SK-N-SH treated with all-trans-retinoic acid at 6 μM for 48 hours (cell line): ENCODE data around the gene C3orf22.
"Not testable (repeated sequence)": the region's sequence is repeated elsewhere in the genome, so short reads cannot be mapped to it uniquely, and the experiment has no call there.

Experiments used
- ATAC-seq: fragments of 200-7000 bp; cut with Tn5 transposase; 3 replicates; pipeline ENCODE4 v1.9.1; 2020; ENCODE audit warnings: mild to moderate bottlenecking, moderate library complexity
- BACH2 ChIP-seq: fragments of 250-450 bp; sonication (Bioruptor Pico); IDR thresholded peaks from 2 replicates; pipeline ENCODE4 v1.9.0; 2021; ENCODE audit warnings: mild to moderate bottlenecking, borderline replicate concordance
- CREB5 ChIP-seq: fragments of 250-450 bp; sonication (Bioruptor Pico); IDR thresholded peaks from 2 replicates; pipeline ENCODE4 v1.5.1; 2020; ENCODE audit warnings: low read depth, mild to moderate bottlenecking, moderate library complexity
- CSDC2 ChIP-seq: fragments of 250-450 bp; sonication (Bioruptor Pico); IDR thresholded peaks from 2 replicates; pipeline ENCODE4 v1.5.0; 2020; ENCODE audit warnings: mild to moderate bottlenecking, moderate library complexity
- ESRRG ChIP-seq: fragments of 250-450 bp; sonication (Bioruptor Pico); IDR thresholded peaks from 2 replicates; pipeline ENCODE4 v1.6.1; 2021; ENCODE audit warnings: mild to moderate bottlenecking
- GLIS3 ChIP-seq: fragments of 250-450 bp; sonication (Bioruptor Pico); IDR thresholded peaks from 2 replicates; pipeline ENCODE4 v1.5.0; 2020; ENCODE audit warnings: mild to moderate bottlenecking, moderate library complexity
- ISL1 ChIP-seq: fragments of 250-450 bp; sonication (Bioruptor Pico); IDR thresholded peaks from 2 replicates; pipeline ENCODE4 v2.1.2; 2022; ENCODE audit warnings: mild to moderate bottlenecking, moderate library complexity
- OSR1 ChIP-seq: fragments of 250-450 bp; sonication (Bioruptor Pico); IDR thresholded peaks from 2 replicates; pipeline ENCODE4 v1.8.0; 2022; ENCODE audit warnings: moderate library complexity, mild to moderate bottlenecking, inconsistent platforms
- PATZ1 ChIP-seq: fragments of 250-450 bp; sonication (Bioruptor Pico); IDR thresholded peaks from 2 replicates; pipeline ENCODE4 v1.8.0; 2020; ENCODE audit warnings: mild to moderate bottlenecking, moderate library complexity, borderline replicate concordance
- PPARA ChIP-seq: fragments of 250-450 bp; sonication (Bioruptor Pico); IDR thresholded peaks from 2 replicates; pipeline ENCODE4 v1.5.0; 2020; ENCODE audit warnings: mild to moderate bottlenecking, borderline replicate concordance
- RARB ChIP-seq: fragments of 250-450 bp; sonication (Bioruptor Pico); IDR thresholded peaks from 2 replicates; pipeline ENCODE4 v1.8.0; 2021; ENCODE audit warnings: mild to moderate bottlenecking, moderate library complexity
- SNAI2 ChIP-seq: fragments of 250-450 bp; sonication (Bioruptor Pico); IDR thresholded peaks from 2 replicates; pipeline ENCODE4 v1.5.0; 2020; ENCODE audit warnings: mild to moderate bottlenecking, moderate library complexity
- TCF4 ChIP-seq: fragments of 250-450 bp; sonication (Bioruptor Pico); IDR thresholded peaks from 2 replicates; pipeline ENCODE4 v1.8.0; 2021; ENCODE audit warnings: mild to moderate bottlenecking, moderate library complexity, borderline replicate concordance
- TOX ChIP-seq: fragments of 250-450 bp; sonication (Bioruptor Pico); IDR thresholded peaks from 2 replicates; pipeline ENCODE4 v1.8.0; 2021; ENCODE audit warnings: mild to moderate bottlenecking, moderate library complexity, borderline replicate concordance
- TSHZ2 ChIP-seq: fragments of 250-450 bp; sonication (Bioruptor Pico); IDR thresholded peaks from 2 replicates; pipeline ENCODE4 v1.5.0; 2020; ENCODE audit warnings: mild to moderate bottlenecking, moderate library complexity
- ZC3H10 ChIP-seq: fragments of 250-450 bp; sonication (Bioruptor Pico); IDR thresholded peaks from 2 replicates; pipeline ENCODE4 v1.5.1; 2021; ENCODE audit warnings: mild to moderate bottlenecking, moderate library complexity
- ZFP3 ChIP-seq: fragments of 250-450 bp; sonication (Bioruptor Pico); IDR thresholded peaks from 2 replicates; pipeline ENCODE4 v1.5.0; 2020; ENCODE audit warnings: mild to moderate bottlenecking, moderate library complexity
- ZFP30 ChIP-seq: fragments of 450-650 bp; formaldehyde crosslinking; IDR thresholded peaks from 2 replicates; pipeline ENCODE4 v1.5.0; 2022; ENCODE audit warnings: mild to moderate bottlenecking, moderate library complexity
- ZNF565 ChIP-seq: fragments of 450-650 bp; formaldehyde crosslinking; conservative IDR thresholded peaks from 2 replicates; pipeline ENCODE4 v1.5.0; 2020; ENCODE audit warnings: low read depth, mild to moderate bottlenecking, moderate library complexity
- ZNF70 ChIP-seq: fragments of 450-650 bp; formaldehyde crosslinking; IDR thresholded peaks from 2 replicates; pipeline ENCODE4 v1.5.0; 2020; ENCODE audit warnings: mild to moderate bottlenecking, moderate library complexity
- ZNF8 ChIP-seq: fragments of 450-650 bp; formaldehyde crosslinking; IDR thresholded peaks from 2 replicates; pipeline ENCODE4 v1.5.0; 2020; ENCODE audit warnings: mild to moderate bottlenecking, moderate library complexity
- TF ChIP-seq, protein P1 (sequence below): fragments of 250-450 bp; sonication (Bioruptor Pico); IDR thresholded peaks from 2 replicates; pipeline ENCODE4 v1.8.0; 2021; ENCODE audit warnings: low read depth, mild to moderate bottlenecking, moderate library complexity, borderline replicate concordance
- TF ChIP-seq, protein P2 (sequence below): fragments of 250-450 bp; sonication (Bioruptor Pico); IDR thresholded peaks from 2 replicates; pipeline ENCODE4 v1.5.1; 2021; ENCODE audit warnings: mild to moderate bottlenecking, moderate library complexity

The C3orf22 gene

GRCh38 chr3:126604691-126605090 is 46.0 kb upstream of the C3orf22 start:
- TF ChIP-seq CSDC2 (CRISPR knock-in tag) (no peak), CREB5 (CRISPR knock-in tag) (no peak), PATZ1 (CRISPR knock-in tag) (no peak), TSHZ2 (CRISPR knock-in tag) (no peak), ESRRG (no peak), RARB (CRISPR knock-in tag) (no peak), ZNF565 (CRISPR knock-in tag) (no peak), ZNF70 (no peak), GLIS3 (CRISPR knock-in tag) (no peak), ISL1 (CRISPR knock-in tag) (no peak), ZNF8 (CRISPR knock-in tag) (no peak), SNAI2 (CRISPR knock-in tag) (no peak), ZC3H10 (no peak), OSR1 (CRISPR knock-in tag) (no peak)
- TF ChIP-seq, protein P1, sequence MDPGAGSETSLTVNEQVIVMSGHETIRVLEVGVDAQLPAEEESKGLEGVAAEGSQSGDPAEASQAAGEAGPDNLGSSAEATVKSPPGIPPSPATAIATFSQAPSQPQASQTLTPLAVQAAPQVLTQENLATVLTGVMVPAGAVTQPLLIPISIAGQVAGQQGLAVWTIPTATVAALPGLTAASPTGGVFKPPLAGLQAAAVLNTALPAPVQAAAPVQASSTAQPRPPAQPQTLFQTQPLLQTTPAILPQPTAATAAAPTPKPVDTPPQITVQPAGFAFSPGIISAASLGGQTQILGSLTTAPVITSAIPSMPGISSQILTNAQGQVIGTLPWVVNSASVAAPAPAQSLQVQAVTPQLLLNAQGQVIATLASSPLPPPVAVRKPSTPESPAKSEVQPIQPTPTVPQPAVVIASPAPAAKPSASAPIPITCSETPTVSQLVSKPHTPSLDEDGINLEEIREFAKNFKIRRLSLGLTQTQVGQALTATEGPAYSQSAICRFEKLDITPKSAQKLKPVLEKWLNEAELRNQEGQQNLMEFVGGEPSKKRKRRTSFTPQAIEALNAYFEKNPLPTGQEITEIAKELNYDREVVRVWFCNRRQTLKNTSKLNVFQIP (CRISPR knock-in tag) = no peak
- no peak for ATAC-seq

GRCh38 chr3:126599101-126599500 is 40.4 kb upstream of the C3orf22 start:
- no peak for ATAC-seq
- TF ChIP-seq ZFP3 (CRISPR knock-in tag) = no peak
- no peak for TF ChIP-seq BACH2
- no peak for TF ChIP-seq ZFP30 (CRISPR knock-in tag)
- no peak for TF ChIP-seq TCF4 (CRISPR knock-in tag)
- TF ChIP-seq ZNF70 = no peak
- no peak for TF ChIP-seq ESRRG
- no peak for TF ChIP-seq TSHZ2 (CRISPR knock-in tag)
- TF ChIP-seq TOX (CRISPR knock-in tag) = no peak
- no peak for TF ChIP-seq ZC3H10
- TF ChIP-seq PATZ1 (CRISPR knock-in tag) = no peak
- TF ChIP-seq, protein P2, sequence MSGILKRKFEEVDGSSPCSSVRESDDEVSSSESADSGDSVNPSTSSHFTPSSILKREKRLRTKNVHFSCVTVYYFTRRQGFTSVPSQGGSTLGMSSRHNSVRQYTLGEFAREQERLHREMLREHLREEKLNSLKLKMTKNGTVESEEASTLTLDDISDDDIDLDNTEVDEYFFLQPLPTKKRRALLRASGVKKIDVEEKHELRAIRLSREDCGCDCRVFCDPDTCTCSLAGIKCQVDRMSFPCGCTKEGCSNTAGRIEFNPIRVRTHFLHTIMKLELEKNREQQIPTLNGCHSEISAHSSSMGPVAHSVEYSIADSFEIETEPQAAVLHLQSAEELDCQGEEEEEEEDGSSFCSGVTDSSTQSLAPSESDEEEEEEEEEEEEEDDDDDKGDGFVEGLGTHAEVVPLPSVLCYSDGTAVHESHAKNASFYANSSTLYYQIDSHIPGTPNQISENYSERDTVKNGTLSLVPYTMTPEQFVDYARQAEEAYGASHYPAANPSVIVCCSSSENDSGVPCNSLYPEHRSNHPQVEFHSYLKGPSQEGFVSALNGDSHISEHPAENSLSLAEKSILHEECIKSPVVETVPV (CRISPR knock-in tag) = no peak
- TF ChIP-seq PPARA (CRISPR knock-in tag) = no peak

DNA sequence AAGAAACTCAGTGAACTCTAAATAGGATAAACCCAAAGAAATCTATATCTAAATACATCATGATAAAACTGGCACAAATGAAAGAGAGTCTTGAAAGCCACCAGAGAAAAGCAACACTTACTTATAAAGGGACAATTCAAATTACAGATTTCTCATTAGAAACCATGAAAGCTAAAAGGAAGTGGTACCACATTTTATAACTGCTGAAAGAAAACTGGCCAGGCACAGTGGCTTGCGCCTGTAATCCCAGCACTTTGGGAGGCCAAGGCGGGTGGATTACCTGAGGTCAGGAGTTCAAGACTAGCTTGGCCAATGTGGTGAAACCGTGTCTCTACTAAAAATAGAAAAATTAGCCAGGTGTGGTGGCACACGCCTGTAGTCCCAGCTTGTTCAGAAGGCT is 36.7 kb upstream of the C3orf22 start:
- ATAC-seq = not testable (repeated sequence)

DNA sequence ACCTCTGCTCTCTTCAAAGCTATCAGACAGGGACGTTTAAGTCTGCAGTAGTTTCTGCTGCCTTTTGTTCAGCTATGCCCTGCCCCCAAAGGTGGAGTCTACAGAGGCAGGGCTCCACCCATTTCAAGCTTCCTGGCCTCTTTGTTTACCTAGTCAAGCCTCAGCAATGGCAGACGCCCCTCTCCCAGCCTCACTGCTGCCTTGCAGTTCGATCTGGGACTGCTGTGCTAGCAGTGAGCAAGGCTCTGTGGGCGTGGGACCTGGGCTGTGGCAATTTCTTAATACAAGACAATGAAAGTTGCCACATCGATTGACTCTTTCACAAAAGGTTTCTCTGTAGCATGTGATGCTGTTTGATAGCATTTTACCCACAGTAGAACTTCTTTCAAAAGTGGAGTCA is 32.8 kb upstream of the C3orf22 start:
- ATAC-seq = not testable (repeated sequence)
